OCI-LY3 (cell line): ENCODE measurements around the gene GNGT1.

ENCODE experiments used
- H2AFZ ChIP-seq: fragments of 200-600, 300-600 bp; shearing (Covaris generic); 2 replicates; pipeline ENCODE4 v1.6.0; 2014; ENCODE audit warnings: antibody characterized with exemption, low read depth, low read length
- H3K27ac ChIP-seq: fragments of 200-600, 300-600 bp; sonication (generic); 2 replicates; pipeline ENCODE4 v1.5.1; 2014; ENCODE audit warnings: mild to moderate bottlenecking, low read length, moderate library complexity, mixed read lengths
- H3K27me3 ChIP-seq: fragments of 200-600, 300-600 bp; sonication (generic); 2 replicates; pipeline ENCODE4 v1.6.1; 2014; ENCODE audit warnings: low read depth, low read length, mixed read lengths
- H3K36me3 ChIP-seq: fragments of 200-600, 300-600 bp; sonication (generic); replicated peaks from 2 replicates; pipeline ENCODE3; 2014; ENCODE audit warnings: low read depth, low read length, mixed read lengths
- H3K4me1 ChIP-seq: fragments of 300-600, 200-600 bp; sonication (generic); 2 replicates; pipeline ENCODE4 v1.6.1; 2014; ENCODE audit warnings: low read length, mixed read lengths
- H3K4me2 ChIP-seq: fragments of 200-600, 300-600 bp; sonication (generic); 2 replicates; pipeline ENCODE4 v1.6.1; 2014; ENCODE audit warnings: low read length, mixed read lengths
- H3K4me3 ChIP-seq: fragments of 300-600, 200-600 bp; sonication (generic); 2 replicates; pipeline ENCODE4 v1.5.1; 2014; ENCODE audit warnings: antibody characterized with exemption, mild to moderate bottlenecking, low read length, moderate library complexity
- H3K79me2 ChIP-seq: fragments of 300-600, 200-600 bp; shearing (Covaris generic); 2 replicates; pipeline ENCODE4 v1.6.1; 2014; ENCODE audit warnings: mild to moderate bottlenecking, low read length, mixed read lengths
- H3K9ac ChIP-seq: fragments of 300-600, 200-600 bp; shearing (Covaris generic); 2 replicates; pipeline ENCODE4 v1.6.0; 2014; ENCODE audit warnings: mild to moderate bottlenecking, low read length, moderate library complexity
- H3K9me3 ChIP-seq: fragments of 200-600, 300-600 bp; shearing (Covaris generic); 2 replicates; pipeline ENCODE4 v1.6.1; 2014; ENCODE audit warnings: low read length, mixed read lengths; ENCODE audit not compliant: insufficient read depth
- H4K20me1 ChIP-seq: fragments of 200-600, 300-600 bp; sonication (generic); 2 replicates; pipeline ENCODE4 v1.6.1; 2016; ENCODE audit warnings: low read length, mixed read lengths; ENCODE audit not compliant: insufficient read depth
- CTCF ChIP-seq: fragments of 200-600, 300-600 bp; sonication (generic); IDR thresholded peaks from 2 replicates; pipeline ENCODE4 v1.5.1; 2014; ENCODE audit warnings: antibody characterized with exemption, low read length, low read depth
- EZH2phosphoT487 ChIP-seq: fragments of 200-600 bp; shearing (Covaris generic); IDR thresholded peaks from 2 replicates; pipeline ENCODE4 v1.6.1; 2018; ENCODE audit warnings: antibody characterized with exemption, mixed run types, low read depth

The GNGT1 gene

GRCh38 chr7:93948106-93948505 lies 41.7 kb downstream of the GNGT1 start:
- no peak for TF ChIP-seq CTCF
- TF ChIP-seq EZH2phosphoT487: no peak
- no peaks in the 10 kb centered on the region for H3K27me3 ChIP-seq
- H3K4me3 ChIP-seq: no peak overlapping the region
- no peaks in the 10 kb centered on the region for H3K9me3 ChIP-seq
- H3K27ac ChIP-seq: no peak overlapping the region
- peaks cover 2% of the 10 kb centered on the region; the same call in 1 of the 2 replicates for H3K4me1 ChIP-seq
- no peaks in the 10 kb centered on the region for H3K79me2 ChIP-seq
- H3K4me2 ChIP-seq: no peak overlapping the region
- H3K36me3 ChIP-seq: no peaks in the 10 kb centered on the region
- no peak overlapping the region for H3K9ac ChIP-seq
- no peaks in the 10 kb centered on the region for H4K20me1 ChIP-seq
- H2AFZ ChIP-seq: no peak overlapping the region

GRCh38 chr7:93948873-93949272 lies 42.5 kb downstream of the GNGT1 start:
- Histone ChIP-seq H3K9me3 (no peaks in the 10 kb centered on the region), H3K36me3 (no peaks in the 10 kb centered on the region), H3K79me2 (no peaks in the 10 kb centered on the region), H3K4me2 (no peak overlapping the region), H3K4me3 (no peak overlapping the region), H3K27me3 (no peaks in the 10 kb centered on the region), H2AFZ (no peak overlapping the region), H4K20me1 (no peaks in the 10 kb centered on the region), H3K27ac (no peak overlapping the region), H3K9ac (no peak overlapping the region), H3K4me1 (no peaks in the 10 kb centered on the region)
- TF ChIP-seq EZH2phosphoT487 (no peak), CTCF (no peak)

GRCh38 chr7:93949423-93949822 lies 43.1 kb downstream of the GNGT1 start:
- Histone ChIP-seq H3K9me3 (no peaks in the 10 kb centered on the region), H2AFZ (no peak overlapping the region), H3K79me2 (no peaks in the 10 kb centered on the region), H3K27ac (no peak overlapping the region), H3K4me1 (no peaks in the 10 kb centered on the region), H3K4me2 (no peak overlapping the region), H3K9ac (no peak overlapping the region), H4K20me1 (no peaks in the 10 kb centered on the region), H3K27me3 (no peaks in the 10 kb centered on the region), H3K4me3 (no peak overlapping the region), H3K36me3 (no peaks in the 10 kb centered on the region)
- no peak for TF ChIP-seq CTCF

- H3K9ac ChIP-seq: no peak overlapping the region
- H4K20me1 ChIP-seq: no peaks in the 10 kb centered on the region
- H3K4me2 ChIP-seq: no peak overlapping the region
- TF ChIP-seq CTCF (no peak), EZH2phosphoT487 (no peak)
- H3K4me1 ChIP-seq: peaks cover 19% of the 10 kb centered on the region
- H2AFZ ChIP-seq: no peak overlapping the region
- H3K79me2 ChIP-seq: no peaks in the 10 kb centered on the region
- H3K9me3 ChIP-seq: no peaks in the 10 kb centered on the region
- no peak overlapping the region for H3K27ac ChIP-seq
- no peaks in the 10 kb centered on the region for H3K27me3 ChIP-seq
- no peaks in the 10 kb centered on the region for H3K36me3 ChIP-seq
- no peak overlapping the region for H3K4me3 ChIP-seq
These were observed 48.9 kb downstream of the GNGT1 start for GRCh38 chr7:93955304-93955703.
